GM12873 (cell line): Measurements from ENCODE around the gene PREX1.

Source experiments
- TF ChIP-seq, protein P1 (sequence below): IDR thresholded peaks from 2 replicates; pipeline ENCODE4 v1.5.1; 2012; ENCODE audit warnings: low read depth, mild to moderate bottlenecking, moderate library complexity, low read length, control low read depth; ENCODE audit not compliant: insufficient read depth; ENCODE audit errors: missing control alignments

Gene PREX1

DNA sequence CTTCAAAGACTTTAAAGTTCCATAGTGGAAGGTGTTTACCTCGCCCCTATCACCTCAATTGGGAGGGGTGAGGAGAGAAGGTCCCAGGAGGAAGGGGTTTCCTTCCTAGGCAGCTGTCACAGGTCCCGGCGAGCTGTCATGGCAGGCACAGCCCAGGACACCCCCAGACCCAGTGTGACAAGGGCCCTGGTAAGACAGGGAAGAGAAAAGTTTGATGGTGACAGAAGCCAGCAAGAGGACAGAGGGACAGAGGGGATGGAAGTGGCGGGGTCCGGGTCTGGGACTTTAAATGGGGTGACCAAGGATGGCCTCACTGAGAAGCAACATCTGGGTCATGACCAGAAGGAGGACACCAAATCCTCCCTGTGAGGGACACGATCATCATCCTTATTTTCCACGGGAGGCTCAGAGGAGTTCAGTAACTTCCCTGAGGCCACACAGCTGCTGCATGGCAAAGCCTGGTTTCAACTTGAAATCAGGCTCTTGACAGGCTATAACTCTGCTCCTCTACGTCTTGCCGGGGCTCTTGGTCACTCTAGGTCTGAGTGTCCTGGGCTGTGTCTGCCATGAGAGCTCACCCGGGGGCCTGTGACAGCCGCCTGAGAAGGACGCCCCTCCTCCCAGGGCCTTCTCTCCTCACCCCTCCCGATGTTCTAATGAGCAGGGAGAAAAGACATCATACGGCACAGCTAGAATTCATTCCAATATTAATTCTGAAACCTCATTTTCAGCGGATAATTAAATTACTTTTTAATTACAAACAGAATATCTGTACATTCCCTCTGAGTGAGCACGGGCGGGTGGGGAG is 222.2 kb downstream of the PREX1 start:
- TF ChIP-seq, protein P1, sequence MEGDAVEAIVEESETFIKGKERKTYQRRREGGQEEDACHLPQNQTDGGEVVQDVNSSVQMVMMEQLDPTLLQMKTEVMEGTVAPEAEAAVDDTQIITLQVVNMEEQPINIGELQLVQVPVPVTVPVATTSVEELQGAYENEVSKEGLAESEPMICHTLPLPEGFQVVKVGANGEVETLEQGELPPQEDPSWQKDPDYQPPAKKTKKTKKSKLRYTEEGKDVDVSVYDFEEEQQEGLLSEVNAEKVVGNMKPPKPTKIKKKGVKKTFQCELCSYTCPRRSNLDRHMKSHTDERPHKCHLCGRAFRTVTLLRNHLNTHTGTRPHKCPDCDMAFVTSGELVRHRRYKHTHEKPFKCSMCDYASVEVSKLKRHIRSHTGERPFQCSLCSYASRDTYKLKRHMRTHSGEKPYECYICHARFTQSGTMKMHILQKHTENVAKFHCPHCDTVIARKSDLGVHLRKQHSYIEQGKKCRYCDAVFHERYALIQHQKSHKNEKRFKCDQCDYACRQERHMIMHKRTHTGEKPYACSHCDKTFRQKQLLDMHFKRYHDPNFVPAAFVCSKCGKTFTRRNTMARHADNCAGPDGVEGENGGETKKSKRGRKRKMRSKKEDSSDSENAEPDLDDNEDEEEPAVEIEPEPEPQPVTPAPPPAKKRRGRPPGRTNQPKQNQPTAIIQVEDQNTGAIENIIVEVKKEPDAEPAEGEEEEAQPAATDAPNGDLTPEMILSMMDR, result no peak

DNA sequence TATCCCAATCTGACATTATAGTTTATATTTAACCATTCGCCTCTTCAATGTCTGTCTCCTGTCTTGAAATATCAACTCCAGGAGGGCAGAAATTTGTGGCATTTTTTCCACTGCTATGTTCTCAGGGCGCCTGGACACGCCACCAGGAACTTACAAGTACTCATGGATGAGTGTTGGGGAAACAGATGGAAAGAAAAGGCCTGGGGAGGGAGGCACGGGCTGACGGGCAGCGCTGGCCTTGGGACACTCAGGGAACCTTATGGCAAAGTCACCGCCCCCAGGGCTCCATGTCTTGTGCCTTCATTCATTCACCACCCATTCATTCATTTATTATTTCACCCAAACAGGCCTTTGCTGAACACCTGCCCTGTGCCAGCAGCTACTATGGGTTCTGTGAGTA is 222.9 kb downstream of the PREX1 start:
- TF ChIP-seq, protein P1, result no peak

DNA sequence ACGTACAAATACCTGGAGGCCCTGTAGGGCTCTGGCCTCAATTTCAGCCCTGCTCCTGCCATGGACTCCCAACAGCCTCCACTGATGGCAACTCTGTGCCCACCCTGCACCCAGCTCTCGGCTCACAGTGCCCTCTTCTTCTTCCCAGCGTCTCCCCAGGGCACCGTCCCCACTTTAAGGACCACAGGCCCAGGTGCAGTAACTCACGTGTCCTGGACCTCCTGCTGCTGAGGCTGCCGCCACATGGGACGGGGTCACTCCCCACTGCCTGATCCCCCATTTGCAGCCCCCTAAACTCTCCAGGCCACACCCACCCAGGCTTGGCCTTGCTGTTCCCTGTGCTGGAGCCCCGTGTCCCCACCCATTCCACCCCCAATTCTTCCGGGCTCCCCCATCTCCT is 223.4 kb downstream of the PREX1 start:
- TF ChIP-seq, protein P1, result no peak

DNA sequence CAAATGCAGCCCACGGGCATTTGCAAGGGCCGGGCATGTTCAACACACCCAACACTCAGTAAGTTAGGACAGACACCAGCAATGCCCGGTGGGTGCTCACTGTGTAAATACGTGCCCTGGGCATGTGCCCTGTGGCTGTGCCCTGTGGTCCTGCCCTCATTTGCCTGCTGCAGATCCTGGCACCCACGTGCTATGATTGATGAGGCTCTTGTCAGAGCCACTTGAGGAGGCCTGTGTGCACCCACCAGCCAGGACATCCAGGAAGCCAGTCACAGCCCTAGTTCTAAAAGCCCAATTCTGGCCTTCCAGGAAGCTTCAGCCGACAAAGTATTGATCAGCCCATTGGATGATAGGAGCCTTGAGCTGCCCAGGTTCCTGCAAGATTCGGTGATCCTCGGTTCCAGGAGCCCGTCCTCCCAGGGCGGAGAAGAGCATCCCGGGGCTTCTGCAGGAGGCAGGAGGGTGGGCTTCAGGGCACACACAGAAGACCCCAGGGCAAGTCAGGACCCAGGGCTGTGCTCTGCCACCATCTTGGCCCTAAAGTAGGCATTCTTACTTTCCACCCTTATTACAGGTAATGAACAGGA is 223.9 kb downstream of the PREX1 start:
- TF ChIP-seq, protein P1, result no peak

DNA sequence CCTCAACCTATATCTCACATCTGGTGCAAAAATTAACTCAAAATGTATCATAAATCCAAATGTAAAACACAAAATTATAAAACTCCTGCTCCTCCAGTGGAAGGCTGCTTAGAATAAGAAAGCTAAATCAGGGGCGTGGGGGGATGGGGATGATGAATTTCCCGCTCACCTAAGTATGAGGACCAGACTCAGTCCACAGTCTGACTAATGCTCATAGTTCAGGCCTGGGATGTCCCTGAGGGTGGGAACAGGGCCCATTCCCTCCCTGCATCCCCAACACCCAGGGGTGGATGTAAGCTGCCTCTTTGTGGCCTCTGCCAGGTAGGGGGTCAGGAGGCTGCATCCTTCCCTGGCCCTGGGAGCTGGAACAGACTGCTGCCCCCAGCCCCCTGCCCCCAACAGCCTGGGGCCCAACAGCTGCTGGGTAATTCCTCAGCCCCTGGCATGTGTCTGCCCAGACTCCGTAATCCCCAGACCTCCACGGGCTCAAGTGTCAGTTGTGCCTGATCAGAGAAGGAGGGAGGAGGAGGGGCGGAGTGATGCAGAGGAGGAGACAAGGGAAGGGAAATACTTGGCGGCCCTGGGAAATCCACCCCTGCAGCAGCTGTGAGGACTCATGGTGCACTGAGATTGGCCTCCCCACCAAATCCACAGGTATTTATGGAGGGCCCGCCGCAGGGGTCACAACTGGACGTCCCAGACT is 224.5 kb downstream of the PREX1 start:
- TF ChIP-seq, protein P1, result no peak

DNA sequence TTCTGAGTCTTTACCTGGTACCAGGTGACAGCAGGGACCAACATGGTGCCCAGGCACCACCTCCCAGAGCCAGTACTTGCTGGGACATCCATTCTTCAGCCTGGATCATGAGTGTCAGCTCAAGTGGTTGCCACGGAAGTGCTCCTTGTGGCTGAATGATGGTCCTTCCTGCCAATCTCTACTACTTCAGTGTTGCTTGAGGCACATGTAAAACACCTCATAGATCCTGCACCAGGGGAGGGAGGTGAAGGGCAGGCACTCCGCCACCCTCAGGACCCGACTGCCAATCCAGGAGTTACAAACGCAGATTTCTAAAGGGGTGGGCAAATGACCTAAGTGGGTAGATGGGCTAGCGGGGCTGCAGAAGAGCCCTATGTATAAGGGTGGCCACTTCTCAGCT is 226.0 kb downstream of the PREX1 start:
- TF ChIP-seq, protein P1, result no peak

DNA sequence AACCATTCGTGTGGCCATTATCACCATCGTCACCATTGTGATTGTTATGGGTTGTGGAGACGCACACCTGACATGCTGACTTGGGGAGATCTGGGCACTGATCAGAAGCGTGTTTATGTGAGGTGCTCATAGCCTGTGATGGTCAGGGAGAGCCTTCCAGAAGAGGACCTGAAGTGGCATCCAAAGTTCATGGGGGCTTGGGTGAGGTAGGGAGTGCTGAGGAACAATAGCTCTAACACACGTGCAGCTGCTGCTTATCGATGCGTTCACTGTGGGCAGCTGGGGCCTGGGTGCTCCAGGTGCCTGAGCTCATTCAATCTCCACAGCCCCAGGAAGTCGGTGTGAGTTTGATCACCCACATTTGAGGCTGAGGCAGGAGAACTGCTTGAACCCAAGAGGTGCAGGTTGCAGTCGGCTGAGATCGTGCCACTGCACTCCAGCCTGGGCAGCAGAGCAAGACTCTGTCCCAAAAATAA is 227.3 kb downstream of the PREX1 start:
- TF ChIP-seq, protein P1, result no peak
